Stomach (tissue), 9 donors: ENCODE results near the gene DZIP1. TPM values are rescaled to one million over a fixed set of nuclear protein-coding genes. Genes with fewer than 3 reads are reported as not detected.

Experiments
- DNase-seq, 2 donors: peaks; one replicate each; pipeline versions ENCODE4 v3.0.0 to v3.0.0-alpha.2; 2013 to 2019
- H3K27ac ChIP-seq, 5 donors: fragments of 200-600 bp in 4 of 5; sonication (generic) in 4 of 5; one replicate each; pipeline ENCODE4 v1.5.1; 2013 to 2019; ENCODE audit warnings: mild to moderate bottlenecking in 1 of 5, moderate library complexity in 1 of 5
- H3K27me3 ChIP-seq, 3 donors: fragments of 200-600 bp; sonication (generic); one replicate each; pipeline ENCODE4 v1.5.1; 2017 to 2019; ENCODE audit warnings: mixed run types in 1 of 3
- H3K36me3 ChIP-seq, 4 donors: fragments of 200-600 bp; sonication (generic); 1 replicate in 3 of 4; 2 replicates in 1 of 4; pipeline ENCODE4 v1.5.1; 2016 to 2019
- H3K4me1 ChIP-seq, 4 donors: fragments of 200-600 bp; sonication (generic); one replicate each; pipeline ENCODE4 v1.5.1; 2016 to 2019
- H3K4me3 ChIP-seq, 4 donors: fragments of 200-600 bp; sonication (generic) in 3 of 4; one replicate each; pipeline ENCODE4 v1.5.1; 2016 to 2019; ENCODE audit warnings: mild to moderate bottlenecking in 1 of 4
- H3K9me3 ChIP-seq, 4 donors: fragments of 200-600 bp; sonication (generic); one replicate each; pipeline ENCODE4 v1.5.1; 2016 to 2019
- EP300 ChIP-seq: sonication (generic); formaldehyde crosslinking; IDR thresholded peaks from one replicate; pipeline ENCODE4 v1.6.1; 2017; ENCODE audit warnings: antibody characterized with exemption
- POLR2A ChIP-seq, 4 donors: fragments of 450-650 bp; IDR thresholded peaks; one replicate each; pipeline ENCODE4 v1.6.1; 2016; ENCODE audit warnings: antibody characterized with exemption in 4 of 4, control low read depth in 2 of 4, mild to moderate bottlenecking in 1 of 4, moderate library complexity in 1 of 4
- POLR2AphosphoS5 ChIP-seq, 3 donors: sonication (generic); formaldehyde crosslinking; IDR thresholded peaks; one replicate each; pipeline ENCODE4 v1.6.1; 2016; ENCODE audit warnings: antibody characterized with exemption in 3 of 3
- WGBS, 5 donors: extraction: QIAGEN DNeasy Blood & Tissue Kit in 3 of 5; methylation state at CpG; one replicate each; pipeline versions ENCODE4 v1.1.5 to v1.1.7; 2013 to 2018; 5-methylcytosine and 5-hydroxymethylcytosine counted together
- intact Hi-C: fragments of 100-400 bp; cut with DNase I; formaldehyde crosslinking; loops from one replicate; pipeline ENCODE4 v1.15.1; 2023; ENCODE audit warnings: low total_unique reads
- polyA plus RNA-seq, 3 donors: library from polyadenylated mRNA; stranded (reverse); fragments of 200-250 nt; gene quantifications; one replicate each; pipeline ENCODE4 v1.2.3, GENCODE V29; 2013
- total RNA-seq, 5 donors: library from RNA; depleted of rRNA; stranded (reverse); fragments of >200 nt; gene quantifications; one replicate each; pipeline versions ENCODE4 v1.1.0 to v1.2.3, GENCODE V29; 2014 to 2016
- TF ChIP-seq, protein P1 (sequence below), 7 experiments: fragments of 450-650 bp in 4 of 7; fragments of 200-600 bp in 3 of 7; sonication (generic) in 3 of 7; IDR thresholded peaks; one replicate each; pipeline ENCODE4 v1.5.1; 2016 to 2019; ENCODE audit warnings: antibody characterized with exemption in 7 of 7, control low read depth in 2 of 7, mild to moderate bottlenecking in 1 of 7
- donor health status: healthy with polysubstance abuse.
- donor health status: Bipolar disorder and iron deficiency.
- donor health status: healthy.

The DZIP1 gene
- total and polyA plus RNA-seq, 8 donors = 4.7 to 25.2 (median 18.3) TPM

DNA sequence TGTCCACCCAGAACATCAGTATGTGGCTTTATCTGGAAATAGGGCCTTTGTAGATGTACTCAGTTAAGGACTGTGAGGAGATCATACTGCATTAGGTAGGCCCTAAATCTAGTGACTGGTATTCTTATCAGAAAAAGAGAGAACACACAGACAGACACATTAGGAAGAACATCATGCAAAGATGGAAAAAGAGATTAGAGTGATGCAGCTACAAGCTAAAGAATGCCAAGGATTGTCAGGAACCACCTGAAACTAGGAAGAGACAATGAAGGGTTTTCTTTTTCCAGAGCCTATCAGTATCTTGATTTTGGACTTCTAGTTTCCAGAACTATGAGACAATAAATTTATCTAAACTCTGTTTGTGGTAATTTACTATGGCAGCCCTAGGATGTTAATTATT, 15.0 kb upstream of the DZIP1 start:
- intact Hi-C loops = no loop called here
- DNase-seq = no peak
- TF ChIP-seq, protein P1, sequence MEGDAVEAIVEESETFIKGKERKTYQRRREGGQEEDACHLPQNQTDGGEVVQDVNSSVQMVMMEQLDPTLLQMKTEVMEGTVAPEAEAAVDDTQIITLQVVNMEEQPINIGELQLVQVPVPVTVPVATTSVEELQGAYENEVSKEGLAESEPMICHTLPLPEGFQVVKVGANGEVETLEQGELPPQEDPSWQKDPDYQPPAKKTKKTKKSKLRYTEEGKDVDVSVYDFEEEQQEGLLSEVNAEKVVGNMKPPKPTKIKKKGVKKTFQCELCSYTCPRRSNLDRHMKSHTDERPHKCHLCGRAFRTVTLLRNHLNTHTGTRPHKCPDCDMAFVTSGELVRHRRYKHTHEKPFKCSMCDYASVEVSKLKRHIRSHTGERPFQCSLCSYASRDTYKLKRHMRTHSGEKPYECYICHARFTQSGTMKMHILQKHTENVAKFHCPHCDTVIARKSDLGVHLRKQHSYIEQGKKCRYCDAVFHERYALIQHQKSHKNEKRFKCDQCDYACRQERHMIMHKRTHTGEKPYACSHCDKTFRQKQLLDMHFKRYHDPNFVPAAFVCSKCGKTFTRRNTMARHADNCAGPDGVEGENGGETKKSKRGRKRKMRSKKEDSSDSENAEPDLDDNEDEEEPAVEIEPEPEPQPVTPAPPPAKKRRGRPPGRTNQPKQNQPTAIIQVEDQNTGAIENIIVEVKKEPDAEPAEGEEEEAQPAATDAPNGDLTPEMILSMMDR (IDR thresholded peaks at IDR 0.05) = no peak
- TF ChIP-seq POLR2A (IDR thresholded peaks at IDR 0.05) (no peak), EP300 (no peak), POLR2AphosphoS5 (IDR thresholded peaks at IDR 0.05) (no peak)

DNA sequence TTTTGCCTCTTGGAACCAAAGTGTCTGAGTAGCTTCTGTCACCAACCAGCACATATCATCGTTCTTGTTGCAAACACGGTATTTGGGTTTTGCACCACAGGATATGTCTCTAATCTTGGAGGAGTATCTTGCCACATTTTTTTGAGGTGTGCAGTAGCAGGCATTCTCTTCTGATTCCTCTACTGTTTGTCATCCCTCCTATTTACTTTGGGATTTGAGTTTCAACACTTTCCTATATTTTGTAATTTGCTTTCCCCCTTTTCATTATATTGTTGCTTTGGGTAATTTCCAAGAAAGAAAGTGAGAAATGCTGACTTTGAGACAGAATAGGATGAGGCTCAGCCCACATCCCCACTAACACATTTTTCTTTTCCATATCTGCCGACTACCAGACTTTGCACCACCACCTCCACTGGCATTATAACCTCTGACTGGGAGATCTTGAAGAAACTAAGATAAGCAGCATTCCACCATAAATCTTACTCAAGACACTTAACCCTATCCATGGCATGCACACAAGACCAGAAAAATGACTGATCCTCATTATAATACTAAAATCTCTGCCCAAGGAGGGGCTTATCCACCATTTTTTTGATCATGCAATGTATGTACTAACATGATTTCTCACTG, 12.0 kb upstream of the DZIP1 start:
- no peak for DNase-seq
- TF ChIP-seq EP300 (no peak), POLR2AphosphoS5 (IDR thresholded peaks at IDR 0.05) (no peak), POLR2A (IDR thresholded peaks at IDR 0.05) (no peak)
- TF ChIP-seq, protein P1 (IDR thresholded peaks at IDR 0.05) = no peak
- Histone ChIP-seq H3K36me3 (no peaks in the 10 kb centered on the region), H3K9me3 (peaks cover 0 to 8% (median 2%) of the 10 kb centered on the region in 4 donors), H3K4me3 (no peak overlapping the region), H3K27ac (no peak overlapping the region), H3K27me3 (no peaks in the 10 kb centered on the region), H3K4me1 (no peaks in the 10 kb centered on the region)
- intact Hi-C loops = no loop called here
- WGBS, 5 donors = 64 to 77% (median 69%) methylated on average over 3 of the region's 3 CpGs

More for the DNA sequence above, 15.0 kb upstream of the DZIP1 start:
- Histone ChIP-seq H3K36me3 (no peaks in the 10 kb centered on the region), H3K4me3 (no peak overlapping the region), H3K4me1 (no peaks in the 10 kb centered on the region), H3K9me3 (peaks cover 0 to 19% (median 11%) of the 10 kb centered on the region in 4 donors), H3K27ac (no peak overlapping the region), H3K27me3 (no peaks in the 10 kb centered on the region)

DNA sequence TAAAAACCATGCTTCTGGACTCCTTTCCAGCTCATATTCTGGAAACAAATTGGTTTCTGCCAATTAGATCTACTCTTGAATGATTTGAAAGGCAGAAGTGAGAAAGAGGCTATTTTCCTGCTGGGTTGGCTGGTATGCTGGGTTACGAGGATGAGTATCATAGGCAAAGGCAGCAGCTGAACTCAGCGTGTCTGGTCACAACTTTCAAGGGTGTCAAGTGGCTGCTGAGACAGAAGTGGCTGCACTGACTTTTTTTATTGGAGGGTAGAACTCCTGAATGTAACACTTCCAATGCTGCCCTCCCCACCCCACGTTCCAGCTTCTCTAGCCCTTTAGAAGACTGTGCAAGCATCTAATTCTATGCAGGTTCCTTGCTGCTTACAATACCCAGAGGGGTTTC, 8.3 kb upstream of the DZIP1 start:
- Histone ChIP-seq H3K27ac (no peak overlapping the region), H3K36me3 (no peaks in the 10 kb centered on the region), H3K4me3 (no peak overlapping the region), H3K27me3 (no peaks in the 10 kb centered on the region), H3K9me3 (no peaks in the 10 kb centered on the region), H3K4me1 (no peaks in the 10 kb centered on the region)
- intact Hi-C loops = no loop called here
- WGBS, 5 donors = 59 to 69% (median 60%) methylated on average over 3 of the region's 3 CpGs
- TF ChIP-seq, protein P1 (IDR thresholded peaks at IDR 0.05) = no peak
- no peak for TF ChIP-seq POLR2AphosphoS5 (IDR thresholded peaks at IDR 0.05)
- no peak for TF ChIP-seq POLR2A (IDR thresholded peaks at IDR 0.05)
- TF ChIP-seq EP300 = no peak
- DNase-seq = no peak

DNA sequence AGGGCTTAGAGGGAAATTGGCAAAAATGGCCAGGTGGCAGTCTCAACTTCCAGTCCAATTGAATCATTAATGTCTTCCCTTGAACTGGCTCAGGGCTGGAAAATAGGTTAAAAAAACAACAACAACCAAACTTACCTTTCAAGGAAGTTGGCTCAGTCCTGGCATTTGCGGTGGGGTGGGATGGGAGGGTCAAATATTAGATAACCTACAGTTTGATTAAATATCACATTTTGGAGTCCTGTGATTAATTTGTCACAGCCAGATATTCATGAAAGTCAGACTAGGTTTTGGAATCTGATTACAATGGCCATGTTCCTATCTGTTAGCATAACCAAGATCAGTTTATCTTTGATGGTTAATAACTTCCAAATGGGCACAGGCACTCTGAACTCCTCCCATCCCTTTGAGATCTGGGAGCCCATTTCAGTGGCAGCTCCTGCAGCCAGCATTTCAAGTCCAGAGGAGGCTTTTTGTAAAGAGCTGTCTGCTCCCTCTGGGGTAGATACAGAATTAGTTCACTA, 7.8 kb upstream of the DZIP1 start:
- intact Hi-C loops = no loop called here
- Histone ChIP-seq H3K27ac (no peak overlapping the region), H3K4me1 (no peaks in the 10 kb centered on the region), H3K9me3 (no peaks in the 10 kb centered on the region), H3K4me3 (no peak overlapping the region), H3K27me3 (no peaks in the 10 kb centered on the region), H3K36me3 (no peaks in the 10 kb centered on the region)
- TF ChIP-seq POLR2A (IDR thresholded peaks at IDR 0.05) = no peak
- no peak for TF ChIP-seq POLR2AphosphoS5 (IDR thresholded peaks at IDR 0.05)
- TF ChIP-seq, protein P1 (IDR thresholded peaks at IDR 0.05) = no peak
- TF ChIP-seq EP300 = no peak
- DNase-seq = no peak
- WGBS, 5 donors = 31 to 65% (median 33%) methylated on average over 1 of the region's 1 CpG
